PC-3 (cell line): ENCODE data around the gene DPEP1. TPM values are rescaled to one million over a fixed set of nuclear protein-coding genes. Genes with fewer than 3 reads are reported as not detected.

Experiments
- ATAC-seq: fragments of 200-7000 bp; cut with Tn5 transposase; 2 replicates; pipeline ENCODE4 v1.9.1; 2020; ENCODE audit warnings: mild to moderate bottlenecking, moderate library complexity
- BruUV-seq: library from RNA; stranded (reverse); fragments of 400-500 nt; replicated peaks from 2 replicates; lab custom pipeline; 2021; lab: Mats Ljungman, UMichigan
- CTCF ChIA-PET: fragments of 300-600 bp; sonication (Branson Sonifier 250); formaldehyde crosslinking; loops from one replicate; lab custom pipeline; 2022; ENCODE audit warnings: antibody characterized with exemption; lab: Charles Lee
- POLR2A ChIA-PET: fragments of 300-600 bp; sonication (Branson Sonifier 250); formaldehyde crosslinking; loops from one replicate; lab custom pipeline; 2022; ENCODE audit warnings: antibody characterized with exemption; ENCODE audit not compliant: unreplicated experiment; lab: Charles Lee
- DNase-seq: peaks from one replicate; pipeline ENCODE4 v3.0.0-alpha.2; 2015
- H2AFZ ChIP-seq: fragments of 300-600 bp; sonication (generic); 2 replicates; pipeline ENCODE4 v1.6.0; 2016; ENCODE audit warnings: antibody characterized with exemption, low read length
- H3F3A ChIP-seq: fragments of 300-600 bp; sonication (generic); one replicate; pipeline ENCODE4 v1.6.0; 2017; ENCODE audit warnings: antibody characterized with exemption, low read length, control low read depth, mild to moderate bottlenecking; ENCODE audit not compliant: unreplicated experiment
- H3K27ac ChIP-seq: fragments of 300-600 bp; sonication (generic); 2 replicates; pipeline ENCODE4 v1.5.1; 2016; ENCODE audit warnings: mild to moderate bottlenecking, low read length
- H3K27me3 ChIP-seq: fragments of 300-600 bp; sonication (generic); 2 replicates; pipeline ENCODE4 v1.6.1; 2016; ENCODE audit warnings: low read length, mixed read lengths
- H3K36me3 ChIP-seq: fragments of 300-600 bp; sonication (generic); 2 replicates; pipeline ENCODE4 v1.6.1; 2016; ENCODE audit warnings: low read depth, mixed run types, low read length, mixed read lengths
- H3K4me1 ChIP-seq: fragments of 300-600 bp; sonication (generic); 2 replicates; pipeline ENCODE4 v1.5.1; 2016; ENCODE audit warnings: low read length; ENCODE audit not compliant: insufficient read depth
- H3K4me2 ChIP-seq: fragments of 300-600 bp; sonication (generic); 2 replicates; pipeline ENCODE4 v1.6.0; 2016; ENCODE audit warnings: low read length
- H3K4me3 ChIP-seq: fragments of 300-600 bp; sonication (generic); 2 replicates; pipeline ENCODE4 v1.5.1; 2016; ENCODE audit warnings: mild to moderate bottlenecking, low read length, mixed read lengths
- H3K79me2 ChIP-seq: fragments of 300-600 bp; sonication (generic); 2 replicates; pipeline ENCODE4 v1.6.1; 2017; ENCODE audit warnings: low read length, mixed read lengths
- H3K9ac ChIP-seq: fragments of 300-600 bp; sonication (generic); 2 replicates; pipeline ENCODE4 v1.6.0; 2016; ENCODE audit warnings: mild to moderate bottlenecking, low read length
- H3K9me2 ChIP-seq: fragments of 300-600 bp; sonication (generic); replicated peaks from 2 replicates; pipeline ENCODE4 v1.6.1; 2016; ENCODE audit warnings: mixed run types, low read length, mixed read lengths
- H3K9me3 ChIP-seq: fragments of 300-600 bp; sonication (generic); 2 replicates; pipeline ENCODE4 v1.6.1; 2016; ENCODE audit warnings: low read length, mixed read lengths
- H4K20me1 ChIP-seq: fragments of 300-600 bp; sonication (generic); 2 replicates; pipeline ENCODE4 v1.6.1; 2016; ENCODE audit warnings: low read length, mixed read lengths
- EZH2 ChIP-seq: fragments of 300-600 bp; sonication (generic); IDR thresholded peaks from one replicate; pipeline ENCODE4 v1.6.1; 2017; ENCODE audit warnings: antibody characterized with exemption, mild to moderate bottlenecking, low read length; ENCODE audit not compliant: unreplicated experiment
- EZH2phosphoT487 ChIP-seq: fragments of 300-600 bp; sonication (generic); IDR thresholded peaks from 2 replicates; pipeline ENCODE4 v1.6.1; 2018; ENCODE audit warnings: mild to moderate bottlenecking, antibody characterized with exemption, low read length, borderline replicate concordance
- intact Hi-C: fragments of 100-400 bp; cut with micrococcal nuclease; formaldehyde crosslinking; loops from 2 replicates; pipeline ENCODE4 v1.9.0; 2023
- total RNA-seq: library from RNA; depleted of rRNA; stranded (reverse); fragments of >200 nt; gene quantifications from 2 replicates; pipeline ENCODE4 v1.2.3, GENCODE V29; 2014
- TF ChIP-seq, protein P1 (sequence below): fragments of 300-600 bp; sonication (generic); conservative IDR thresholded peaks from 2 replicates; pipeline ENCODE4 v1.5.1; 2017; ENCODE audit warnings: antibody characterized with exemption, low read depth, mild to moderate bottlenecking, low read length

The DPEP1 gene
- total RNA-seq, 1 experiment from 2014 or later, result not detected

GRCh38 chr16:89655062-89655643 lies 41.7 kb downstream of the DPEP1 start:
- TF ChIP-seq EZH2phosphoT487 (no peak), EZH2 (no peak)
- TF ChIP-seq, protein P1, sequence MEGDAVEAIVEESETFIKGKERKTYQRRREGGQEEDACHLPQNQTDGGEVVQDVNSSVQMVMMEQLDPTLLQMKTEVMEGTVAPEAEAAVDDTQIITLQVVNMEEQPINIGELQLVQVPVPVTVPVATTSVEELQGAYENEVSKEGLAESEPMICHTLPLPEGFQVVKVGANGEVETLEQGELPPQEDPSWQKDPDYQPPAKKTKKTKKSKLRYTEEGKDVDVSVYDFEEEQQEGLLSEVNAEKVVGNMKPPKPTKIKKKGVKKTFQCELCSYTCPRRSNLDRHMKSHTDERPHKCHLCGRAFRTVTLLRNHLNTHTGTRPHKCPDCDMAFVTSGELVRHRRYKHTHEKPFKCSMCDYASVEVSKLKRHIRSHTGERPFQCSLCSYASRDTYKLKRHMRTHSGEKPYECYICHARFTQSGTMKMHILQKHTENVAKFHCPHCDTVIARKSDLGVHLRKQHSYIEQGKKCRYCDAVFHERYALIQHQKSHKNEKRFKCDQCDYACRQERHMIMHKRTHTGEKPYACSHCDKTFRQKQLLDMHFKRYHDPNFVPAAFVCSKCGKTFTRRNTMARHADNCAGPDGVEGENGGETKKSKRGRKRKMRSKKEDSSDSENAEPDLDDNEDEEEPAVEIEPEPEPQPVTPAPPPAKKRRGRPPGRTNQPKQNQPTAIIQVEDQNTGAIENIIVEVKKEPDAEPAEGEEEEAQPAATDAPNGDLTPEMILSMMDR, result no peak
- H3K27ac ChIP-seq, result no peak overlapping the region
- H3F3A ChIP-seq, result no peaks in the 10 kb centered on the region
- H3K4me1 ChIP-seq, result no peaks in the 10 kb centered on the region; the same call in 1 of the 2 replicates
- no TSS peak for BruUV-seq
- no peaks in the 10 kb centered on the region; the same call in 1 of the 2 replicates for H3K36me3 ChIP-seq
- H3K4me3 ChIP-seq, result no peak overlapping the region
- intact Hi-C loops, result no loop called here
- peaks cover 56% of the 10 kb centered on the region for H3K79me2 ChIP-seq
- H3K9ac ChIP-seq, result no peak overlapping the region
- ChIA-PET CTCF (no interaction called here), POLR2A (no interaction called here)
- no peaks in the 10 kb centered on the region for H3K9me3 ChIP-seq
- no peaks in the 10 kb centered on the region for H3K9me2 ChIP-seq
- no peaks in the 10 kb centered on the region for H3K27me3 ChIP-seq
- DNase-seq (no peak), ATAC-seq (no peak)
- H3K4me2 ChIP-seq, result no peak overlapping the region
- no peak overlapping the region for H2AFZ ChIP-seq
- no peaks in the 10 kb centered on the region for H4K20me1 ChIP-seq

- Histone ChIP-seq H3K79me2 (peaks cover 58% of the 10 kb centered on the region), H3K4me1 (no peaks in the 10 kb centered on the region; the same call in 1 of the 2 replicates), H4K20me1 (no peaks in the 10 kb centered on the region), H3K36me3 (peaks cover 9% of the 10 kb centered on the region; the same call in 1 of the 2 replicates), H2AFZ (no peak overlapping the region), H3K9ac (peak overlapping the region; percentile 91), H3K27me3 (no peaks in the 10 kb centered on the region), H3K4me3 (peak overlapping the region; percentile 85), H3K4me2 (peak overlapping the region; percentile 95), H3K9me3 (no peaks in the 10 kb centered on the region), H3K27ac (no peak overlapping the region), H3F3A (no peaks in the 10 kb centered on the region), H3K9me2 (no peaks in the 10 kb centered on the region)
- TF ChIP-seq EZH2, result no peak
- TF ChIP-seq, protein P1, result no peak
- intact Hi-C loops, result no loop called here
- DNase-seq, result no peak
- ATAC-seq, result no peak
- BruUV-seq, result TSS peak; percentile 46
- ChIA-PET POLR2A (no interaction called here), CTCF (no interaction called here)
Observed at GRCh38 chr16:89656435-89657121, 43.1 kb downstream of the DPEP1 start.
